Adrenal gland (tissue), 12 donors: ENCODE measurements around the gene MRPS24. TPM values are rescaled to one million over a fixed set of nuclear protein-coding genes. Genes with fewer than 3 reads are reported as not detected.

Experiments
- DNase-seq, 7 donors: peaks; one replicate each; pipeline ENCODE4 v3.0.0-alpha.2; 2019 to 2020
- H3K27ac ChIP-seq, 5 donors: fragments of 200-600 bp; sonication (generic) in 4 of 5; 1 replicate in 3 of 5; 2 replicates in 2 of 5; pipeline versions ENCODE4 v1.5.1 to v1.8.0; 2016 to 2020; ENCODE audit warnings: mild to moderate bottlenecking in 1 of 5
- H3K27me3 ChIP-seq: fragments of 200-600 bp; 2 replicates; pipeline ENCODE4 v1.8.0; 2021
- H3K36me3 ChIP-seq, 2 donors: fragments of 200-600 bp; replicated peaks in 1 of 2; 1 replicate in 1 of 2; 2 replicates in 1 of 2; pipeline versions ENCODE4 v1.5.1 to v1.8.0; 2018 to 2022
- H3K4me1 ChIP-seq, 2 donors: fragments of 200-600 bp; replicated peaks in 1 of 2; 1 replicate in 1 of 2; 2 replicates in 1 of 2; pipeline versions ENCODE4 v1.5.1 to v1.8.0; 2018 to 2021
- H3K4me3 ChIP-seq, 4 donors: fragments of 200-600 bp; sonication (generic) in 3 of 4; one replicate each; pipeline ENCODE4 v1.5.1; 2016 to 2018
- H3K9me3 ChIP-seq, 3 donors: fragments of 200-600 bp; sonication (generic) in 1 of 3; replicated peaks in 1 of 3; 1 replicate in 2 of 3; 2 replicates in 1 of 3; pipeline versions ENCODE4 v1.5.1 to v1.8.0; 2016 to 2021
- CTCF ChIP-seq, 6 experiments: fragments of 450-650 bp in 4 of 6; fragments of 200-600 bp in 2 of 6; sonication (generic) in 1 of 6; IDR thresholded peaks; 1 replicate in 5 of 6; 2 replicates in 1 of 6; pipeline versions ENCODE4 v1.5.1 to v1.8.0; 2016 to 2021; ENCODE audit warnings: antibody characterized with exemption in 6 of 6, mild to moderate bottlenecking in 2 of 6, moderate library complexity in 1 of 6
- POLR2A ChIP-seq, 2 donors: fragments of 450-650 bp; IDR thresholded peaks; one replicate each; pipeline ENCODE4 v1.6.1; 2017; ENCODE audit warnings: antibody characterized with exemption in 2 of 2, mild to moderate bottlenecking in 2 of 2, moderate library complexity in 1 of 2
- WGBS, 4 donors: extraction: QIAGEN DNeasy Blood & Tissue Kit in 2 of 4; methylation state at CpG; one replicate each; pipeline versions ENCODE4 v1.1.5 to v1.1.7; 2013 to 2017; 5-methylcytosine and 5-hydroxymethylcytosine counted together
- intact Hi-C, 2 donors: fragments of 100-400 bp; cut with DNase I; formaldehyde crosslinking; loops; one replicate each; pipeline versions ENCODE4 v1.14.1 to v1.15.0; 2022 to 2023
- polyA plus RNA-seq, 3 donors: library from polyadenylated mRNA; stranded (reverse); fragments of 200-250 nt in 2 of 3; fragments of 350-450 nt in 1 of 3; fragmentation: Illumina TruSeq in 1 of 3; extraction: RNeasy Lipid Tissue Mini Kit (QIAGEN cat#74804) in 1 of 3; gene quantifications; one replicate each; pipeline ENCODE4 v1.2.3, GENCODE V29; 2013 to 2014
- total RNA-seq, 9 donors: library from RNA; depleted of rRNA in 4 of 9; stranded (reverse); fragments of >200 nt in 4 of 9; fragments of 120-200 nt in 1 of 9; fragmentation: NEBNext Ultra II Directional in 1 of 9; extraction: Animal tissue kit (Norgen Biotek cat#: 25700) in 1 of 9; gene quantifications; one replicate each; pipeline versions ENCODE4 v1.1.0 to v1.2.4, GENCODE V29; 2013 to 2023
- donor health status: healthy with polysubstance abuse.
- donor health status: Bipolar disorder and iron deficiency.
- donor health status: DM: yes; HTN: yes; CAD: no.
- donor health status: DM: no; HTN: no; CAD: no.
- donor health status: DM: no; HTN: no; CAD: no.
- donor health status: DM: yes; HTN: yes; CAD: no.

Gene MRPS24
- total and polyA plus RNA-seq, 12 donors: 72.5 to 356 (median 195) TPM

- H3K27me3 ChIP-seq: no peaks in the 10 kb centered on the region
- TF ChIP-seq POLR2A (IDR thresholded peaks at IDR 0.05) (no peak), CTCF (IDR thresholded peaks at IDR 0.05) (no peak)
- H3K4me3 ChIP-seq: no peak overlapping the region
- no peaks in the 10 kb centered on the region for H3K9me3 ChIP-seq
- intact Hi-C loops: no loop called here
- 89 to 97% (median 92%) methylated on average over 5 of the region's 5 CpGs for WGBS, 4 donors
- H3K4me1 ChIP-seq: no peaks in the 10 kb centered on the region
- DNase-seq: peak in 1 of 7 donors; percentile 17
- H3K36me3 ChIP-seq: no peaks in the 10 kb centered on the region
- H3K27ac ChIP-seq: no peak overlapping the region
These were observed 45.5 kb upstream of the MRPS24 start for GRCh38 chr7:43914795-43915194.

GRCh38 chr7:43906331-43907010, 37.2 kb upstream of the MRPS24 start, which contains the start of gene URGCP:
Gene URGCP (minus strand): TSS chr7:43906596. CDS start chr7:43906575, 21 bp downstream.
- H3K9me3 ChIP-seq: no peaks in the 10 kb centered on the region
- intact Hi-C loops: no loop called here
- no peak for TF ChIP-seq CTCF (IDR thresholded peaks at IDR 0.05)
- no peak for TF ChIP-seq POLR2A (IDR thresholded peaks at IDR 0.05)
- peak within 1 kb of the TSS; percentile 71 to 98 (median 94) for H3K27ac ChIP-seq
- H3K4me1 ChIP-seq: peaks cover 27 to 32% of the 10 kb centered on the region in 2 donors
- peak within 1 kb of the TSS in 3 of 4 donors; percentile 9 to 92 (median 46) for H3K4me3 ChIP-seq
- DNase-seq: peak in 6 of 7 donors; percentile 28 to 60 (median 46)
- 0 to 8% (median 1%) methylated on average over 8 to 73 of the region's 73 CpGs for WGBS, 4 donors
- no peaks in the 10 kb centered on the region for H3K27me3 ChIP-seq
- no peaks in the 10 kb centered on the region for H3K36me3 ChIP-seq

GRCh38 chr7:43905956-43906330, 36.6 kb upstream of the MRPS24 start:
- intact Hi-C loops: no loop called here
- Histone ChIP-seq H3K4me3 (peak overlapping the region in 2 of 4 donors; percentile 46 to 92), H3K4me1 (peaks cover 27 to 33% of the 10 kb centered on the region in 2 donors), H3K9me3 (no peaks in the 10 kb centered on the region), H3K36me3 (no peaks in the 10 kb centered on the region), H3K27ac (peak overlapping the region; percentile 70 to 98 (median 94)), H3K27me3 (no peaks in the 10 kb centered on the region)
- peak in 6 of 7 donors; percentile 43 to 61 (median 49) for DNase-seq
- 0 to 2% (median 1%) methylated on average over 13 to 43 of the region's 43 CpGs for WGBS, 4 donors
- TF ChIP-seq CTCF (IDR thresholded peaks at IDR 0.05) (no peak), POLR2A (IDR thresholded peaks at IDR 0.05) (no peak)

GRCh38 chr7:43905209-43905946, 36.1 kb upstream of the MRPS24 start:
- WGBS, 4 donors: 14 to 29% (median 22%) methylated on average over 3 to 8 of the region's 8 CpGs
- Histone ChIP-seq H3K27ac (peak overlapping the region; percentile 70 to 98 (median 94)), H3K9me3 (no peaks in the 10 kb centered on the region), H3K4me3 (peak overlapping the region in 2 of 4 donors; percentile 46 to 92), H3K27me3 (no peaks in the 10 kb centered on the region), H3K36me3 (no peaks in the 10 kb centered on the region), H3K4me1 (peaks cover 27 to 33% of the 10 kb centered on the region in 2 donors)
- peak; percentile 46 to 92 (median 80) for DNase-seq
- TF ChIP-seq POLR2A (IDR thresholded peaks at IDR 0.05) (peak in 1 of 2 donors; percentile 71), CTCF (IDR thresholded peaks at IDR 0.05) (peak in 1 of 6 experiments; percentile 4)
- intact Hi-C loops: no loop called here
